HCT116 (cell line): ENCODE measurements around the gene DNMT3A.
A peak's percentile ranks its signal among the peaks of the same experiment; 100 is the strongest.

Experiments used
- CTCF ChIP-seq, 3 experiments: fragments of 200-600 bp in 1 of 3; sonication (generic) in 1 of 3; IDR thresholded peaks in 2 of 3; conservative IDR thresholded peaks in 1 of 3; 2 replicates each; pipeline ENCODE4 v1.5.1; 2012 to 2017; ENCODE audit warnings: low read depth in 2 of 3, low read length in 2 of 3, antibody characterized with exemption in 1 of 3, borderline replicate concordance in 1 of 3, control low read depth in 1 of 3, mild to moderate bottlenecking in 1 of 3, mixed read lengths in 1 of 3, mixed run types in 1 of 3, moderate library complexity in 1 of 3; ENCODE audit not compliant: insufficient read depth in 1 of 3
- JUND ChIP-seq: IDR thresholded peaks from 2 replicates; pipeline ENCODE4 v1.6.1; 2012
- POLR2A ChIP-seq: IDR thresholded peaks from 2 replicates; pipeline ENCODE4 v1.7.0; 2011; ENCODE audit warnings: borderline replicate concordance; ENCODE audit not compliant: insufficient read depth, insufficient read length; ENCODE audit errors: extremely low read depth

DNA sequence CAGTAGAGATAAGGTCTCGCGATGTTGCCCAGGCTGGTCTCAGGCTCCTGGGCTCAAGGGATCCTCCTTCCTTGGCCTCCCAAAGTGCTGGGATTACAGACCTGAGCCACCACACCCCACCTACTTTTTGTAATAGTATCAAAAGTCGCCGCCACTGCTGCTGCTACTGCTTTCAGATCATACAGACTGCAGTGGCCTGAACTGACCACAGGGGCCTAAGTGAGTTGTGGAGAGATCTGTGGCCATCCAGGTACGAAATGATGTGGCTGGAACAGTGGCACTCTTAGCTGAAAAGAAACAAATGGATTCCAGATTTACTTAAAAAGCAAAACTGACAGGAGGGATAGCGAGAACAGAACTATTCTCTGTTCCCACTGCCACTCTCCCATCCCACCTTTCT, 140.5 kb downstream of the DNMT3A start:
- TF ChIP-seq JUND (no peak), POLR2A (no peak), CTCF (IDR thresholded peaks at IDR 0.05 in 2 of 3, conservative IDR thresholded peaks at IDR 0.05 in 1 of 3; ENCODE audit: borderline replicate concordance in 1 of 3, insufficient read depth in 1 of 3, low read depth in 2 of 3, low read length in 2 of 3) (peak in 2 of 3 experiments; percentile 46 to 54; a peak in 4 of 6 replicates)
